ENCODE data around the gene LPCAT4.

- TF ChIP-seq CTCF (conservative IDR thresholded peaks at IDR 0.05 in 1 of 2, IDR thresholded peaks at IDR 0.05 in 1 of 2; ENCODE audit: low read depth in 1 of 2, low read length in 2 of 2) (no peak), EZH2 (IDR thresholded peaks at IDR 0.05; ENCODE audit: low read length, missing control alignments) (no peak)
Observed at GRCh38 chr15:34349769-34350168, 17.2 kb downstream of the LPCAT4 start.

Measured in fibroblast of lung (primary cell).